HG03575 (cell line): ENCODE data around the gene SETD7.

Experiments
- ATAC-seq: cut with Tn5 transposase; IDR thresholded peaks from one replicate; pipeline ENCODE4 v1.9.1; 2021; ENCODE audit not compliant: unreplicated experiment, insufficient number of reproducible peaks, low FRiP score; ENCODE audit errors: extremely low read depth

SETD7 gene

GRCh38 chr4:139556071-139556723 lies at the start of gene SETD7:
Gene SETD7 (minus strand): TSS chr4:139556219. CDS start chr4:139556137, 82 bp downstream.
- no peak for ATAC-seq

- ATAC-seq, result no peak
Observed at GRCh38 chr4:139605516-139605915, 49.5 kb upstream of the SETD7 start.

- no peak for ATAC-seq
Observed at GRCh38 chr4:139603576-139604410, 47.8 kb upstream of the SETD7 start.

- ATAC-seq, result no peak
Observed at GRCh38 chr4:139602776-139603360, 46.8 kb upstream of the SETD7 start.

GRCh38 chr4:139600662-139601061 lies 44.6 kb upstream of the SETD7 start:
- ATAC-seq, result no peak

- no peak for ATAC-seq
Observed at GRCh38 chr4:139599594-139600374, 43.8 kb upstream of the SETD7 start.

- no peak for ATAC-seq
Observed at GRCh38 chr4:139599076-139599475, 43.1 kb upstream of the SETD7 start.

GRCh38 chr4:139596684-139597279 lies 40.8 kb upstream of the SETD7 start:
- no peak for ATAC-seq

GRCh38 chr4:139596034-139596683 lies 40.1 kb upstream of the SETD7 start:
- ATAC-seq, result no peak

- ATAC-seq, result no peak
Observed at GRCh38 chr4:139594591-139595185, 38.7 kb upstream of the SETD7 start.

- no peak for ATAC-seq
Observed at GRCh38 chr4:139593091-139593564, 37.1 kb upstream of the SETD7 start.

GRCh38 chr4:139589336-139590018 lies 33.5 kb upstream of the SETD7 start:
- ATAC-seq, result no peak

- ATAC-seq, result no peak
Observed at GRCh38 chr4:139587446-139587845, 31.4 kb upstream of the SETD7 start.

GRCh38 chr4:139585473-139585872 lies 29.5 kb upstream of the SETD7 start:
- no peak for ATAC-seq

- no peak for ATAC-seq
Observed at GRCh38 chr4:139584784-139585183, 28.8 kb upstream of the SETD7 start.

GRCh38 chr4:139584013-139584412 lies 28.0 kb upstream of the SETD7 start:
- ATAC-seq, result no peak

GRCh38 chr4:139582044-139582443 lies 26.0 kb upstream of the SETD7 start:
- no peak for ATAC-seq
